ENCODE data around the gene DHRSX. TPM values are rescaled to one million over a fixed set of nuclear protein-coding genes. Genes with fewer than 3 reads are reported as not detected.

DHRSX gene
- total and polyA plus RNA-seq, 10 of the 15 experiments (the other 5 are each of a cell fraction or from before 2014, with no cell fraction given): 1.7 to 39.5 (median 16.5) TPM

- FAIRE-seq (no peak), DNase-seq (ENCODE audit: low read depth, low spot score) (no peak), ATAC-seq (no peak)
- BruUV-seq (replicated peaks): no TSS peak
- Histone ChIP-seq H4K20me1 (ENCODE audit: control insufficient read depth, insufficient read depth) (no peaks in the 10 kb centered on the region), H3K9ac (ENCODE audit: control insufficient read depth, insufficient read depth, low read length) (no peak overlapping the region), H3K9me3 (replicated peaks; ENCODE audit: control insufficient read depth, insufficient read depth, low read length) (peaks cover 3% of the 10 kb centered on the region; the same call in 2 of the 3 replicates), H3K79me2 (ENCODE audit: control insufficient read depth, insufficient read depth, low read length) (no peaks in the 10 kb centered on the region), H3K27ac (ENCODE audit: control insufficient read depth, insufficient read depth) (no peak overlapping the region), H2AFZ (ENCODE audit: control insufficient read depth, low read depth, low read length) (no peak overlapping the region), H3K4me3 (no peak overlapping the region), H3K36me3 (ENCODE audit: control insufficient read depth in 2 of 2, insufficient read depth in 2 of 2, low read length in 1 of 2) (no peaks in the 10 kb centered on the region), H3K4me1 (ENCODE audit: control insufficient read depth, insufficient read depth, low read length) (no peaks in the 10 kb centered on the region), H3K27me3 (replicated peaks in 1 of 2; ENCODE audit: control insufficient read depth in 2 of 2, insufficient read depth in 2 of 2, low read length in 1 of 2) (no peaks in the 10 kb centered on the region), H3K4me2 (ENCODE audit: control insufficient read depth, insufficient read depth) (no peak overlapping the region)
- POLR2A ChIA-PET: no interaction called here
- WGBS (ENCODE audit: insufficient coverage, insufficient replicate concordance, low lambda C conversion rate, missing lambda C conversion rate): 6% methylated on average over 1 of the region's 1 CpG
- CTCF ChIA-PET: no interaction called here
- intact Hi-C loops (cut with micrococcal nuclease; ENCODE audit: unreplicated experiment) (no loop called here), in situ Hi-C loops (cut with MboI) (no loop called here)
- RAD21 ChIA-PET (ENCODE audit: unreplicated experiment): no interaction called here
- TF ChIP-seq YY1 (IDR thresholded peaks at IDR 0.05; ENCODE audit: low read depth, low read length) (no peak), CBFB (IDR thresholded peaks at IDR 0.05; ENCODE audit: low read depth) (no peak), GABPA (IDR thresholded peaks at IDR 0.05; ENCODE audit: low read depth) (no peak), POLR2AphosphoS2 (IDR thresholded peaks at IDR 0.05; ENCODE audit: low read depth, low read length) (no peak), PAX8 (IDR thresholded peaks at IDR 0.05) (no peak), REST (IDR thresholded peaks at IDR 0.05; ENCODE audit: low read depth, low read length) (no peak), HDAC2 (IDR thresholded peaks at IDR 0.05) (no peak), YBX1 (IDR thresholded peaks at IDR 0.05) (no peak), MEF2A (IDR thresholded peaks at IDR 0.05; ENCODE audit: insufficient read depth, low read depth, low read length) (no peak), SIX5 (IDR thresholded peaks at IDR 0.05; ENCODE audit: low read depth, low read length, severe bottlenecking) (no peak), MYB (IDR thresholded peaks at IDR 0.05; ENCODE audit: borderline replicate concordance, low read depth, low read length) (no peak)
- SMC1A ChIA-PET (ENCODE audit: uncharacterized antibody, unreplicated experiment): no interaction called here
Observed at GRCh38 chrX:2545144-2545543, 44.4 kb upstream of the DHRSX start.
